Loucy (cell line): Measurements from ENCODE around the gene SFMBT2.

Experiments used
- H2AFZ ChIP-seq: fragments of 200-600 bp; sonication (generic); 2 replicates; pipeline ENCODE4 v1.6.0; 2016; ENCODE audit warnings: antibody characterized with exemption, mild to moderate bottlenecking, low read length, moderate library complexity
- H3F3A ChIP-seq: fragments of 200-600 bp; 2 replicates; pipeline ENCODE4 v1.6.0; 2016; ENCODE audit warnings: antibody characterized with exemption, low read depth, mild to moderate bottlenecking
- H3K27me3 ChIP-seq: fragments of 200-600 bp; sonication (generic); 2 replicates; pipeline ENCODE4 v1.6.1; 2014; ENCODE audit warnings: low read length, mild to moderate bottlenecking; ENCODE audit not compliant: insufficient read depth, poor library complexity, severe bottlenecking
- H3K36me3 ChIP-seq: fragments of 200-600 bp; sonication (generic); 2 replicates; pipeline ENCODE4 v1.6.1; 2016; ENCODE audit warnings: low read length; ENCODE audit not compliant: insufficient read depth
- H3K4me1 ChIP-seq: fragments of 200-600 bp; sonication (generic); 2 replicates; pipeline ENCODE4 v1.5.1; 2014; ENCODE audit warnings: low read length, mild to moderate bottlenecking; ENCODE audit not compliant: insufficient read depth, poor library complexity, severe bottlenecking
- H3K4me2 ChIP-seq: fragments of 200-600 bp; sonication (generic); 2 replicates; pipeline ENCODE4 v1.6.0; 2014; ENCODE audit warnings: antibody characterized with exemption, low read length, low read depth, mild to moderate bottlenecking; ENCODE audit not compliant: poor library complexity, severe bottlenecking
- H3K4me3 ChIP-seq: fragments of 200-600 bp; sonication (generic); 2 replicates; pipeline ENCODE4 v1.5.1; 2014; ENCODE audit warnings: low read length, mild to moderate bottlenecking, mixed read lengths; ENCODE audit not compliant: poor library complexity, severe bottlenecking
- H3K79me2 ChIP-seq: fragments of 200-600 bp; sonication (generic); 2 replicates; pipeline ENCODE4 v1.6.1; 2014; ENCODE audit warnings: low read length; ENCODE audit not compliant: insufficient read depth
- H3K9ac ChIP-seq: fragments of 200-600 bp; sonication (generic); 2 replicates; pipeline ENCODE4 v1.6.0; 2014; ENCODE audit warnings: mild to moderate bottlenecking, low read depth, low read length, moderate library complexity; ENCODE audit not compliant: poor library complexity, severe bottlenecking
- H3K9me2 ChIP-seq: fragments of 200-600 bp; sonication (generic); replicated peaks from 2 replicates; pipeline ENCODE4 v1.6.1; 2016; ENCODE audit warnings: low read depth, low read length, mixed read lengths
- H3K9me3 ChIP-seq: fragments of 200-600 bp; sonication (generic); 2 replicates; pipeline ENCODE4 v1.6.1; 2014; ENCODE audit warnings: mild to moderate bottlenecking, antibody characterized with exemption, low read length, low read depth; ENCODE audit not compliant: insufficient read depth
- H4K20me1 ChIP-seq: fragments of 200-600 bp; sonication (generic); 2 replicates; pipeline ENCODE4 v1.6.0; 2014; ENCODE audit warnings: antibody characterized with exemption, low read length, mild to moderate bottlenecking; ENCODE audit not compliant: insufficient read depth, poor library complexity, severe bottlenecking
- CTCF ChIP-seq: fragments of 200-600 bp; sonication (generic); conservative IDR thresholded peaks from 2 replicates; pipeline ENCODE4 v1.5.1; 2014; ENCODE audit warnings: mild to moderate bottlenecking, antibody characterized with exemption, low read length
- EZH2phosphoT487 ChIP-seq: fragments of 200-600 bp; IDR thresholded peaks from 2 replicates; pipeline ENCODE4 v1.6.1; 2018; ENCODE audit warnings: antibody characterized with exemption, mild to moderate bottlenecking, moderate library complexity, borderline replicate concordance

SFMBT2 gene

DNA sequence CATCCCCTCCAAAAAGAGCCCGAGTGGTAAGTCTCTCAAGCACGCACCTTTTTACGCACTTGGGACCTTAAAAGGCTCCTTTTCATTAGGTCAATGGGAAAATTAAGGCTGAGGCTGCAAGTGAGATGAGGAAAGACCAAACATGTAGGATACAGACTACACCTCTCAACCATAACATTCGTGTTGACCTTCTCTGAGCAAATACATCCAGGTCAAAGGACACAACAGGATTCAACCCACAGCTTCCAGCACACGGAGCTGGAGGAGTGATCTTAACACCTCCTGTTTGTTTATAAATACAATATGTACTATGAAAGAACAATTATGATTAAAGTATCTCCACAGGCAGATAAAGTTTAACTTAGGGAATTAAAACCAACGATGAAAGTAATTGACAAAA, 9.7 kb downstream of the SFMBT2 start:
- H3K36me3 ChIP-seq = peaks cover 5% of the 10 kb centered on the region; the same call in 1 of the 2 replicates
- no peak overlapping the region for H3K9ac ChIP-seq
- no peaks in the 10 kb centered on the region for H3K9me3 ChIP-seq
- no peaks in the 10 kb centered on the region; the same call in 1 of the 2 replicates for H3F3A ChIP-seq
- peaks cover 69% of the 10 kb centered on the region for H4K20me1 ChIP-seq
- H2AFZ ChIP-seq = no peak overlapping the region
- no peak overlapping the region for H3K4me3 ChIP-seq
- H3K4me2 ChIP-seq = no peak overlapping the region
- peaks cover 97% of the 10 kb centered on the region for H3K79me2 ChIP-seq
- H3K9me2 ChIP-seq = no peaks in the 10 kb centered on the region
- peaks cover 36% of the 10 kb centered on the region for H3K4me1 ChIP-seq
- H3K27me3 ChIP-seq = no peaks in the 10 kb centered on the region
- TF ChIP-seq CTCF = no peak
- TF ChIP-seq EZH2phosphoT487 = no peak

DNA sequence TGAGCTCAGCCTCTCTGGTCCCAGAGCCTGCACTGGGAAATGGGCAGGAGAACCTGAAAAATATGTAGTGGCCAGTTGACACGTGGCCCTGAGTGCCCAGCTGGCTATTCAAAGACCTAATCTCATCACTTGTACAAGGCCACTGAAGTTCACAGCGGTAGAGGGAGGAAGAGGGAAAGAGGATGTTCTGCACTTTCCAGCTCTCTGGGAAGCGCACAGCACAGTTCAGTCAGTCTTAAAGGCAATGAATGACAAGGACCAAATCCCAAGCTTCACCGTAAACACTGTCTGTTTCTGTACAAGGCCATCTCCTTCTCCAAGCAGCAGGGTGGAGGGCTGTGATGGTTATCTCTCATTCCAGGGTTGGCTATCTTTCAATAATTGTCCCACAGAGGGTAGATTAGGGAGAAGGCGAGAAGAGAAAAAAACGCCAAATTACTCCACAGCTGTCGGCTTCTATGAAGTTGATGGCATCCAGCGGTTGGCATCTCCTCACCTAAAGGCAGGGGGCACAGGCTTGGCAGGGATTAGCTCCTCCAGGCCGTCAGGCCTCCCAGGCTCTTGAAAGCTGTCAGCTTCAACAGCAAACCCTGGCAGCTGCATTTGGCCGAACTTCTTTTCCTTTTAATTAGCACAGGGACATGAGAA, 10.6 kb downstream of the SFMBT2 start:
- H4K20me1 ChIP-seq = peaks cover 69% of the 10 kb centered on the region
- peaks cover 97% of the 10 kb centered on the region for H3K79me2 ChIP-seq
- H3K4me1 ChIP-seq = peaks cover 27% of the 10 kb centered on the region

GRCh38 chr10:7399533-7399932, 11.3 kb downstream of the SFMBT2 start:
- Histone ChIP-seq H3F3A (no peaks in the 10 kb centered on the region), H2AFZ (no peak overlapping the region), H3K9me2 (no peaks in the 10 kb centered on the region), H3K36me3 (peaks cover 5% of the 10 kb centered on the region; the same call in 1 of the 2 replicates), H3K4me1 (peaks cover 20% of the 10 kb centered on the region), H3K4me2 (no peak overlapping the region), H4K20me1 (peaks cover 68% of the 10 kb centered on the region), H3K4me3 (no peak overlapping the region), H3K27me3 (no peaks in the 10 kb centered on the region), H3K9ac (no peak overlapping the region), H3K79me2 (peaks cover 97% of the 10 kb centered on the region), H3K9me3 (no peaks in the 10 kb centered on the region)
- TF ChIP-seq CTCF = no peak
- no peak for TF ChIP-seq EZH2phosphoT487

More for the DNA sequence above, 10.6 kb downstream of the SFMBT2 start:
- Histone ChIP-seq H3K9ac (no peak overlapping the region), H3K4me3 (no peak overlapping the region), H2AFZ (no peak overlapping the region), H3K36me3 (peaks cover 5% of the 10 kb centered on the region; the same call in 1 of the 2 replicates), H3K4me2 (no peak overlapping the region), H3K27me3 (no peaks in the 10 kb centered on the region), H3F3A (no peaks in the 10 kb centered on the region), H3K9me2 (no peaks in the 10 kb centered on the region), H3K9me3 (no peaks in the 10 kb centered on the region)
- TF ChIP-seq CTCF = no peak
- no peak for TF ChIP-seq EZH2phosphoT487
